ENCODE results near the gene DNAH2. TPM values are rescaled to one million over a fixed set of nuclear protein-coding genes. Genes with fewer than 3 reads are reported as not detected.
A peak's percentile ranks its signal among the peaks of the same experiment; 100 is the strongest.

DNAH2 gene
- total and polyA plus RNA-seq, 9 of the 15 experiments (the other 6 are each of a cell fraction or from before 2014, with no cell fraction given): 0.03 TPM; not detected in 8

DNA sequence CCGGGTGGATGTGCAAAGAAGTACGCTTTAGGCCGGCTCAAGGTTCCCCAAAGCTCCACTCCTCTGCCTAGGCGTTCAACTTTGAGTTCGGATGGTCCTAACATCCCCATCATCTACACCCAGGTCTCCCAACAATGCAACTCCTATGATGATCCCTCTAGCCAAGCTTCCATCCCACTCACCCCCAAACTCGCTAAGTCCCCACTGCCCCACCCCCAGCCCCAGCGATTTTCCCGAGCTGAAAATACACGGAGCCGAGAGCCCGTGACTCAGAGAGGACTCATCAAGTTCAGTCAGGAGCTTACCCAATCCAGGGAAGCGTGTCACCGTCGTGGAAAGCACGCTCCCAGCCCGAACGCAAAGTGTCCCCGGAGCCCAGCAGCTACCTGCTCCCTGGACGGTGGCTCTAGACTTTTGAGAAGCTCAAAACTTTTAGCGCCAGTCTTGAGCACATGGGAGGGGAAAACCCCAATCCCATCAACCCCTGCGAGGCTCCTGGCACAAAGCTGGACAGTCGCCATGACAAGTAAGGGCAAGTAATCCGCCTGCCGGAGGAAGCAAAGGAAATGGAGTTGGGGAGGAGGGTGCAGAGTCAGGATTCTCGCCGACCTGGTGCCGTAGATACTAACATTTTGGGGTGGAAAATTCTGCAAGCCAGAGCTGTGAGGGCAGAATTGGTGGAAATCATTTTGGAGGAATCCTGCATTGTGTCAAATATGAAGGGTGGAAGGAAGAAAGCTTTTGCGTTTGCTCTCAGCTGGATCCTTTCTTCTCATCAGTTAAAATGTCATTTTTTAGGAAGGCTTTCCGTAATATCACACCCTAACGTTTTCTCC, 30.3 kb upstream of the DNAH2 start, which contains the start of gene TP53 (continued):
- TF ChIP-seq DEAF1 (CRISPR knock-in tag; IDR thresholded peaks at IDR 0.05) (no peak), E2F6 (IDR thresholded peaks at IDR 0.05; ENCODE audit: borderline replicate concordance in 1 of 2, extremely low read depth in 1 of 2, insufficient read depth in 1 of 2, insufficient read length in 1 of 2, low read depth in 1 of 2, low read length in 1 of 2, poor library complexity in 1 of 2, severe bottlenecking in 1 of 2) (peak; percentile 54 to 77), CREBBP (IDR thresholded peaks at IDR 0.05; ENCODE audit: low read depth, low read length) (no peak), KLF1 (tag; IDR thresholded peaks at IDR 0.05) (no peak), GATAD2B (IDR thresholded peaks at IDR 0.05; ENCODE audit: borderline replicate concordance) (no peak), SNRNP70 (optimal IDR thresholded peaks at IDR 0.05; ENCODE audit: low read depth, low read length) (no peak), ZNF76 (CRISPR knock-in tag; IDR thresholded peaks at IDR 0.05; ENCODE audit: borderline replicate concordance) (no peak), EGR1 (conservative IDR thresholded peaks at IDR 0.05) (0 out of 2 replicates have a peak, but pooled peaks have one; percentile 15), SMARCE1 (IDR thresholded peaks at IDR 0.05) (0 out of 2 replicates have a peak, but pooled peaks have one; percentile 8), BRD4 (IDR thresholded peaks at IDR 0.05) (no peak), GTF2F1 (IDR thresholded peaks at IDR 0.05; ENCODE audit: low read depth, low read length) (no peak), STAT6 (CRISPR knock-in tag; IDR thresholded peaks at IDR 0.05) (no peak), SUPT5H (IDR thresholded peaks at IDR 0.05) (peak; percentile 90), ZNF507 (tag; conservative IDR thresholded peaks at IDR 0.05) (no peak), HIVEP1 (CRISPR knock-in tag; IDR thresholded peaks at IDR 0.05) (no peak), CBX5 (IDR thresholded peaks at IDR 0.05; ENCODE audit: borderline replicate concordance, low read depth) (no peak), JUND (IDR thresholded peaks at IDR 0.05; ENCODE audit: borderline replicate concordance, low read depth, low read length) (peak; percentile 60), JUND (tag; IDR thresholded peaks at IDR 0.05; ENCODE audit: borderline replicate concordance, low read depth, low read length) (peak; percentile 57; the same call in 1 of the 3 replicates)
- TF ChIP-seq, protein P1, sequence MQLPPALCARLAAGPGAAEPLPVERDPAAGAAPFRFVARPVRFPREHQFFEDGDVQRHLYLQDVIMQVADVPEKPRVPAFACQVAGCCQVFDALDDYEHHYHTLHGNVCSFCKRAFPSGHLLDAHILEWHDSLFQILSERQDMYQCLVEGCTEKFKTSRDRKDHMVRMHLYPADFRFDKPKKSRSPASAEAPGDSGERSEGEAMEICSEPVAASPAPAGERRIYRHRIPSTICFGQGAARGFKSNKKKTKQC (CRISPR knock-in tag; IDR thresholded peaks at IDR 0.05): peak; percentile 73; the same call in 1 of the 2 replicates
- TF ChIP-seq, protein P2, sequence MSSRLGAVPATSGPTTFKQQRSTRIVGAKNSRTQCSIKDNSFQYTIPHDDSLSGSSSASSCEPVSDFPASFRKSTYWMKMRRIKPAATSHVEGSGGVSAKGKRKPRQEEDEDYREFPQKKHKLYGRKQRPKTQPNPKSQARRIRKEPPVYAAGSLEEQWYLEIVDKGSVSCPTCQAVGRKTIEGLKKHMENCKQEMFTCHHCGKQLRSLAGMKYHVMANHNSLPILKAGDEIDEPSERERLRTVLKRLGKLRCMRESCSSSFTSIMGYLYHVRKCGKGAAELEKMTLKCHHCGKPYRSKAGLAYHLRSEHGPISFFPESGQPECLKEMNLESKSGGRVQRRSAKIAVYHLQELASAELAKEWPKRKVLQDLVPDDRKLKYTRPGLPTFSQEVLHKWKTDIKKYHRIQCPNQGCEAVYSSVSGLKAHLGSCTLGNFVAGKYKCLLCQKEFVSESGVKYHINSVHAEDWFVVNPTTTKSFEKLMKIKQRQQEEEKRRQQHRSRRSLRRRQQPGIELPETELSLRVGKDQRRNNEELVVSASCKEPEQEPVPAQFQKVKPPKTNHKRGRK (tag; IDR thresholded peaks at IDR 0.05): peak; percentile 39; the same call in 1 of the 2 replicates

All from K562 (cell line).